ENCODE data around the gene IQSEC1. TPM values are rescaled to one million over a fixed set of nuclear protein-coding genes. Genes with fewer than 3 reads are reported as not detected.

Gene IQSEC1
- 22.1 and 28.3 TPM in 2 replicates for total RNA-seq

GRCh38 chr3:13073326-13074005 is at the start of gene IQSEC1:
Gene IQSEC1 (minus strand): TSS chr3:13073429. CDS start chr3:13073014, 415 bp downstream.
- Histone ChIP-seq H3K4me1 (ENCODE audit: insufficient read depth, low read length) (peaks cover 12% of the 10 kb centered on the region), H3K79me2 (ENCODE audit: insufficient read depth, low read length) (no peaks in the 10 kb centered on the region), H2AFZ (ENCODE audit: low read length) (no peak within 1 kb of the TSS), H4K20me1 (ENCODE audit: insufficient read depth, low read length) (peaks cover 2% of the 10 kb centered on the region), H3K27ac (ENCODE audit: low read depth, low read length) (no peak within 1 kb of the TSS), H3K4me2 (ENCODE audit: insufficient read depth, low read length) (no peak within 1 kb of the TSS), H3K27me3 (ENCODE audit: insufficient read depth, low read length) (peaks cover 62% of the 10 kb centered on the region), H3K9me3 (ENCODE audit: low read depth, low read length) (no peaks in the 10 kb centered on the region), H3K4me3 (ENCODE audit: insufficient read depth, low read length) (no peak within 1 kb of the TSS), H3K36me3 (ENCODE audit: insufficient read depth, low read length) (no peaks in the 10 kb centered on the region)
- TF ChIP-seq CTCF (IDR thresholded peaks at IDR 0.05; ENCODE audit: extremely low read depth, low read depth, low read length): no peak
- peak; percentile 89 for DNase-seq (ENCODE audit: insufficient read length, low spot score, missing footprints)

GRCh38 chr3:13122081-13123012 is 49.1 kb upstream of the IQSEC1 start:
- Histone ChIP-seq H3K27me3 (ENCODE audit: insufficient read depth, low read length) (peaks cover 13% of the 10 kb centered on the region), H3K27ac (ENCODE audit: low read depth, low read length) (no peak overlapping the region), H3K9me3 (ENCODE audit: low read depth, low read length) (no peaks in the 10 kb centered on the region), H2AFZ (ENCODE audit: low read length) (no peak overlapping the region), H3K4me2 (ENCODE audit: insufficient read depth, low read length) (no peak overlapping the region), H3K4me3 (ENCODE audit: insufficient read depth, low read length) (no peak overlapping the region), H4K20me1 (ENCODE audit: insufficient read depth, low read length) (no peaks in the 10 kb centered on the region), H3K4me1 (ENCODE audit: insufficient read depth, low read length) (no peaks in the 10 kb centered on the region), H3K79me2 (ENCODE audit: insufficient read depth, low read length) (no peaks in the 10 kb centered on the region), H3K36me3 (ENCODE audit: insufficient read depth, low read length) (no peaks in the 10 kb centered on the region)
- DNase-seq (ENCODE audit: insufficient read length, low spot score, missing footprints): peak; percentile 34
- no peak for TF ChIP-seq CTCF (IDR thresholded peaks at IDR 0.05; ENCODE audit: extremely low read depth, low read depth, low read length)

- TF ChIP-seq CTCF (IDR thresholded peaks at IDR 0.05; ENCODE audit: extremely low read depth, low read depth, low read length): no peak
- H2AFZ ChIP-seq (ENCODE audit: low read length): no peak overlapping the region
- peaks cover 13% of the 10 kb centered on the region for H3K27me3 ChIP-seq (ENCODE audit: insufficient read depth, low read length)
- H3K4me3 ChIP-seq (ENCODE audit: insufficient read depth, low read length): no peak overlapping the region
- no peaks in the 10 kb centered on the region for H3K79me2 ChIP-seq (ENCODE audit: insufficient read depth, low read length)
- no peak overlapping the region for H3K4me2 ChIP-seq (ENCODE audit: insufficient read depth, low read length)
- no peaks in the 10 kb centered on the region for H3K36me3 ChIP-seq (ENCODE audit: insufficient read depth, low read length)
- peak; percentile 14 for DNase-seq (ENCODE audit: insufficient read length, low spot score, missing footprints)
- H3K27ac ChIP-seq (ENCODE audit: low read depth, low read length): no peak overlapping the region
- H4K20me1 ChIP-seq (ENCODE audit: insufficient read depth, low read length): no peaks in the 10 kb centered on the region
- no peaks in the 10 kb centered on the region for H3K4me1 ChIP-seq (ENCODE audit: insufficient read depth, low read length)
- H3K9me3 ChIP-seq (ENCODE audit: low read depth, low read length): no peaks in the 10 kb centered on the region
Observed at GRCh38 chr3:13121553-13122001, 48.3 kb upstream of the IQSEC1 start.
